GM19035 (cell line): ENCODE results near the gene RALGAPA2.
"Not testable (repeated sequence)": the region's sequence is repeated elsewhere in the genome, so short reads cannot be mapped to it uniquely, and the experiment has no call there.

Experiments
- ATAC-seq: cut with Tn5 transposase; IDR thresholded peaks from one replicate; pipeline ENCODE4 v1.9.1; 2021; ENCODE audit not compliant: unreplicated experiment

Gene RALGAPA2

DNA sequence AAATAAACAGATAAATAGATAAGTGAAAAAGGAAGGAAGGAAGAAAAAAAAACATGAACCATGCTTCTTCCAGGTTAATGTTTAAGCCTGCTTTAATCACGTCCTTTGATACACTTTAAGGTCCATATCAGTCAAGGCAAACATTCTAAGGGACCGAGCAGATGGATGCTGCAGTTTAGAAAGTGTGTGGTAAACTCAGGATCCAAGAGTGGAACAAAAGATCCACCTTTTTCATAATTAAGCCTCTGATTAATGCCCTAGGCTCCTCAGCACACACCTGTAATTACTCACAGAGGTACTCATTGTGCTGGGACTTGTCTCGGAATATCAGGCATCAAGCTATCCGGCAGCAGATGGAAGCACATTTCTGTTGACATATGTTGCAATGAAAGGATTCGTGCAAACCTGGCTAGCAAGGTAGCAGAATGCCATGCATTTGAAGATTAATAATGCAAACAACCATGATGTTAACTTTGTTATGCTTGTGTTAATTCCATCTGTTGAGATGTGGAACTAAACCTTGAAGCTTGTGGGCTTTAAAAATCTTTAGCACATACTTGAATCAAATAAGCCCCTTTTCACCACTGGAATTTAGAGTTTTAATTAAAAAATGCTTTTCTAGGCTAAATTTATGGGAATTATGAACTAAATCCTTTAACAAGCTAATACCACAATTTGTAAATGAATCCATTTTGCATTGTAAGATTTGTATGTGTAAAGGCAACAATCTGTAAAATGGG is 163.7 kb downstream of the RALGAPA2 start:
- no peak for ATAC-seq

- ATAC-seq = no peak
Measured at GRCh38 chr20:20547876-20548266, 164.6 kb downstream of the RALGAPA2 start.

GRCh38 chr20:20547221-20547875 is 165.1 kb downstream of the RALGAPA2 start:
- ATAC-seq = no peak

DNA sequence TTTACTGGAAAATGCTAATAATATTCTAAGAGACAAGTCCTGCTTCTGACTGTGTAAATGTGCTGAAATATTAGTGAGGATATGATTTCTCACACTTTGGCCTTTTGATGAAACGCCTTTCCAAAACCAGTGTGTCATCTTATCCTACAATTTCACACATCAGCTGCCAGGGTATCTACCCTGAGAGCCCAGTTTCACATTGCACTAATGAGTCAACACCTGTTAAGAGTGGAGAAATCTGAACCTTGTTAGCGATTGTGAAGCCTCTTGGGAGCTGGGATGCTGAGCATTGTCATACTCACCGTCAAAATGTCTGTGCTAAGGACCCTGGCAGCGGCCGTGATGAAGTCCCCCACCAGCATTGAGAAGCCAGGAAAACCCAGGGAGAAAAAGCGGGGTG is 166.0 kb downstream of the RALGAPA2 start:
- no peak for ATAC-seq

- ATAC-seq = not testable (repeated sequence)
Measured at GRCh38 chr20:20543348-20543747, 169.1 kb downstream of the RALGAPA2 start.

GRCh38 chr20:20536240-20536933 is 176.1 kb downstream of the RALGAPA2 start:
- no peak for ATAC-seq

DNA sequence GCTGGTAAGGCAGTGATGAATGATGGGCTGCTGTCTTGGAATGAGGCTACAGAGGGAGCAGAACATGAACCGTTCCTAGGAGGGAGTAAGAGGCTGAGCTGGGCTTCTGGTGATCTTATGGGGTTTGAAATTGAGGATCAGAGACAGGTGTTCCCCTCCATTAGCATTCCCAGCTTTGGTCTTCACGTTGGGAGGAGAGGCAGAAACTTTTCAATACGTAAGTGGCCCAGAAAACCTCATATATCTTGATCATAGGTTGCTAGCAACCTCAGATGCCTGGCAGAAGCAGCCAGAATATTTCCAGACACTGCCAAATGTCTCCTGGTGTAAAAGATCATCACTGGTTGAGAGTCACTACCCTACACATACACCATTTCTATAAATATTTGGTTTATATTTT is 177.4 kb downstream of the RALGAPA2 start:
- no peak for ATAC-seq

- ATAC-seq = no peak
Measured at GRCh38 chr20:20531283-20531682, 181.2 kb downstream of the RALGAPA2 start.

- ATAC-seq = no peak
Measured at GRCh38 chr20:20530428-20531151, 181.9 kb downstream of the RALGAPA2 start.

GRCh38 chr20:20529597-20529996 is 182.8 kb downstream of the RALGAPA2 start:
- ATAC-seq = no peak

DNA sequence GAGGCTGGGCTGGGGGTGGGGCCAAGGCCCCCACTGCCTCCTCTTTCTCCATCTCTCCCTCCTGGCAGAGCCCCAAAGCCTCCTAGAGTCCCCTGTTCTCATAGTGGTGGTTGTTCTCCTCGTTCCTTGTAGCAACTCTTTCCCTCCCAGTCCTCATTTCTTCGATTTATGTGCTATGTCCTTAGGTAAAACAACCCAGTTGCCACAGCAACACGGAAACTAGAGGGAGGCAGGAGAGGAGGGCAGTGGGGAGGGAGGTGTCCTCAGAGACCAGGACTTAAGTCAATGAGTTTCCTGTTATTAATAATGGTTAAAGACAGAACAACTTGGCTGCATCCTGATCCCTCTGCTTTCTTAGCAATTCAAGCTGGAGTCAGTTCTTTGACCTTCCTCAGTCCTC is 183.6 kb downstream of the RALGAPA2 start:
- no peak for ATAC-seq

DNA sequence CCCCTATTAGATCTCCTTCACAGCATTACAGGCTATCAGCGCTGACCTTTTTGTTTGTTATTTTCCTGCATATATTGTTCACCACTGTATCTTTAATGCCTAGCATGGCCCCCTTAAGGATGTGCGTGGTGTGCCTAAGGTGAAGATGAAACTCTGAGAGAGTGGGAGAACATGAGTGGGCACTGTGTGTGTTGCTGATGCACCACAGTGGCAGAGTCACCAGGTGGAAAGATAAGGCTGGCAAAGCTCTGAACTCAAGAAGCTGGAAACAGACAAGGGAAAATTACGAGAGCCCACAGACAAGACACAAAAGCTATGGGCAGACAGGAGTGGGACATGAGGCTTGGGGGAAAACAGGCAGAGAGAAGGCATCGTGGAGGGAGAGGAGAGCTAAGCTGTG is 184.8 kb downstream of the RALGAPA2 start:
- ATAC-seq = no peak

- no peak for ATAC-seq
Measured at GRCh38 chr20:20525756-20526155, 186.7 kb downstream of the RALGAPA2 start.

- ATAC-seq = no peak
Measured at GRCh38 chr20:20525214-20525613, 187.2 kb downstream of the RALGAPA2 start.

GRCh38 chr20:20524756-20525155 is 187.7 kb downstream of the RALGAPA2 start:
- ATAC-seq = no peak

- no peak for ATAC-seq
Measured at GRCh38 chr20:20521736-20522135, 190.7 kb downstream of the RALGAPA2 start.

GRCh38 chr20:20520776-20521175 is 191.7 kb downstream of the RALGAPA2 start:
- ATAC-seq = no peak

DNA sequence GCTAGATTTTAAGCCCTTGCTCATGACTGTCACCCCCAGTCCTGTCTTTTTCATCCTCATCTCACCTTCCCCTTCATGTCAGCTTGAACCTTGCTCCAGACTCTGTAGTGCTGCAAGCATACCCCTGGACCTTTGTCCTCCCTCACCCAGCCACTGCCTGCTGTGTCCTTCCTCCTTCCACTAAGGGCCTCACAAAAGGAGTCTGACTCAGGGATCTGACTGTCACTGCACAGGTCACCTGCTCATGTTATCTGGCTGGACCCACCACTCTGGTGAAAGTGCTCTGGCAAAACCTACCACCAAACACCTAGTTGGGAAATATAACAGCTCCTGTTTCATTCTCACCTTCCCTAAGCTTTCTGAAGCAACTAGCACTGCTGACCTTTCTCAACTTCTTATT is 193.2 kb downstream of the RALGAPA2 start:
- ATAC-seq = no peak

DNA sequence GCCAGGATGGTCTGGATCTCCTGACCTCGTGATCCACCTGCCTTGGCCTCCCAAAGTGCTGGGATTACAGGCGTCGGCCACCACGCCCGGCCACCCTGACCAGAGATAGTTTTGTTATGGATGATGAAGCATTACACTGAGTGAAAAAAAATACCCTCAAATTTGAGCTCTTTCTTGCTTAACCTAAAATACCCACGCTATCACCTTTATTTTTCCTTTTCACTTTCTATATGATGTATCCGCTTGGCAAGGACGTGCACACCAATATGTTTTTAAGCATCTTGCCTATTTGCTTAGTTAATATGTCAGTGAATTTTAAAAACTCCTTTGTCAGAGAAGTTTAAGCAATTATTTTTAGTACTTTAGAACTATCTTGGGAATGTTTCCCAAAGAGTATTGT is 194.2 kb downstream of the RALGAPA2 start:
- ATAC-seq = no peak

- ATAC-seq = no peak
Measured at GRCh38 chr20:20517296-20517695, 195.1 kb downstream of the RALGAPA2 start.

DNA sequence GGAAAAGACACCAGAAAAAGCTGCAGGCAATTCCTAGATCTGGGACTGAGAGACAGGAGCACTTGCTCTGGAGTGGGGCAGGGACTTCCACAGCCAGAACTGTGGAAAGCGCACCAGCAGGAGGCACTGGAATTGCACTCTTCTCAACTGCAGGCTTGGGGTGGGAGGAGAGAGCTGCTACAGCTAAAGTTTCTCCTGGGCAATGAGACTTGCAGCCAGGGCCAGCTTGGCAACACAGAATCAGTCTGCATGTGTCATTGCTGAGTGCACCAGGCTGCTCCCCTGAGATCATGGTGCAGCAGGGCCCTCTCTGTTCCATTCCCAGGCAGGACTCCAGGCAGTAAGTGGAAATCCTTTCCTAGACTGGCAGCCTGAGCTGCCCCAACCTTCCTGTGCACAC is 198.7 kb downstream of the RALGAPA2 start:
- no peak for ATAC-seq
